ENCODE data around the gene ARMC6.

GRCh38 chr19:19043881-19044280 is 10.5 kb downstream of the ARMC6 start:
- TF ChIP-seq CTCF (IDR thresholded peaks at IDR 0.05; ENCODE audit: insufficient read depth, low read length, poor library complexity, severe bottlenecking) (no peak), EZH2phosphoT487 (conservative IDR thresholded peaks at IDR 0.05; ENCODE audit: low read length) (no peak)

All from SU-DHL-6 (cell line).